ENCODE results near the gene PEDS1. TPM values are rescaled to one million over a fixed set of nuclear protein-coding genes. Genes with fewer than 3 reads are reported as not detected.
A peak's percentile ranks its signal among the peaks of the same experiment; 100 is the strongest.
"Not testable (repeated sequence)": the region's sequence is repeated elsewhere in the genome, so short reads cannot be mapped to it uniquely, and the experiment has no call there.

The PEDS1 gene
- total RNA-seq (10 to 100 TPM; 40.1 to 45.5 TPM), polyA plus RNA-seq (ENCODE audit: insufficient read depth, low read depth, low replicate concordance) (39.3 TPM)
- long read RNA-seq, donor 1, full-length matches to known transcripts, result 16 of 24 reads
- long read RNA-seq, donor 1, partial matches to known transcripts, result 8 of 24 reads
- long read RNA-seq, donor 1, other reads (novel, unspliced or antisense), result 0 of 24 reads
- long read RNA-seq, donor 2, full-length matches to known transcripts, result 7 of 7 reads
- long read RNA-seq, donor 2, partial matches to known transcripts, result 0 of 7 reads
- long read RNA-seq, donor 2, other reads (novel, unspliced or antisense), result 0 of 7 reads

DNA sequence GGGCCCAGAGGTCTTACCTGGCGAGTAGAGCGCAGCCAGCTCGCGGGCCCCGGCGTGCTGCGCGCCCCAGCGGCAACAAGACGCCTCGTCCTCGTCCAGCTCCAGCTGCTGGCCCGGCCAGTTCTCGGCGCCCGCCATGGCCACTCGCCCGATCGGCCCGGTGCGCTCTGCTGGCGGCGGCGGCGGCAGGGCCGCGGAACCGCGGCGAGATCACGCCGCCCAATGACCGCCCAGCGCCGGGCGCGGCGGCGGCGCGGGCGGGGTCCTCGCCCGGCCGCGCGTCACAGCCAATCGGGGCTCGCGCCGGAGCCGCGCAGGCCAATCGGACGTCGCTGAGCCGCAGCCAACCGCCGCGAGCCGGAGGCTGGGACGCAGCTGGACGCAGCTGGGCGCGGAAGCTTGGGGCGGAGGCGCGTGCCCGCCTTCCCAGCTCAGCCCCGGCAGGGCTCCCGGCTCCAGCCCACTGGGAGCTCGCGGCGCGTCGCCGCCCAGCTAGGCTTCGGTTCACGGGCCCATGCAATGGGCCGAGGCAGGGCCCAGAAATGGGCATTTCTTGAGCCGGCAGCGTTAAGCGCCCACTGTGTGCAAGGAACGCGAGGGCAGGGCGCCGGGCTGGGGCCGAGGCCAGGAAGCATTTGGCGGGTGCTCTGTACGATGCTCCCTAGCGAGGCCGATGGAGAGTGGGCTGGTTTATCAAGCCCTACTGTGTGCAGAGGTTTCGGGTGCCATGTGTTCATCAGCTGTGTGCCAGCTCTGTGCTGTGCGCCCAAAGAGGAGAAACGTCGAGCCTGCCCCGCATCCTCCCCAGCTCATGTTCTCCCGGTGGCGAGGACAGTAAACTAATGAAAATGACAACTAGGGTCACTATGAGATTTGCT, at the start of gene PEDS1:
TSS of gene PEDS1 (minus strand) at position 224 of the 878 bp plus-strand sequence. CDS start at position 138, 86 bp downstream.
- WGBS, 2 donors, result 2 to 9% methylated on average over 7 to 49 of the region's 99 CpGs
- peak within 1 kb of the TSS in 1 of 2 donors; percentile 87 for H3K27ac ChIP-seq
- no peaks in the 10 kb centered on the region for H3K27me3 ChIP-seq
- TF ChIP-seq CTCF (IDR thresholded peaks at IDR 0.05) (no peak), POLR2A (IDR thresholded peaks at IDR 0.05) (no peak)
- intact Hi-C loops (cut with DNase I; ENCODE audit: low total_unique reads), result no loop called here
- DNase-seq, result peak; percentile 93
- no peaks in the 10 kb centered on the region for H3K36me3 ChIP-seq (ENCODE audit: low read depth, missing control alignments)
- H3K4me3 ChIP-seq, result peak within 1 kb of the TSS; percentile 82
- H3K4me1 ChIP-seq, result peaks cover 19% of the 10 kb centered on the region
- H3K9me3 ChIP-seq, result no peaks in the 10 kb centered on the region

GRCh38 chr20:50202677-50203076, 49.2 kb upstream of the PEDS1 start:
- TF ChIP-seq CTCF (IDR thresholded peaks at IDR 0.05) (no peak), POLR2A (IDR thresholded peaks at IDR 0.05) (no peak)
- Histone ChIP-seq H3K4me1 (no peaks in the 10 kb centered on the region), H3K27ac (no peak overlapping the region), H3K9me3 (no peaks in the 10 kb centered on the region), H3K4me3 (no peak overlapping the region), H3K36me3 (ENCODE audit: low read depth, missing control alignments) (no peaks in the 10 kb centered on the region), H3K27me3 (no peaks in the 10 kb centered on the region)
- intact Hi-C loops (cut with DNase I; ENCODE audit: low total_unique reads), result no loop called here
- 80 to 86% methylated on average over 5 of the region's 5 CpGs for WGBS, 2 donors
- no peak for DNase-seq

GRCh38 chr20:50201710-50202109, 48.2 kb upstream of the PEDS1 start:
- 97 to 100% methylated on average over 7 of the region's 7 CpGs for WGBS, 2 donors
- H3K4me3 ChIP-seq; H3K36me3 ChIP-seq (ENCODE audit: low read depth, missing control alignments); intact Hi-C loops (cut with DNase I; ENCODE audit: low total_unique reads); DNase-seq; H3K9me3 ChIP-seq; H3K4me1 ChIP-seq; H3K27ac ChIP-seq; H3K27me3 ChIP-seq: not testable (repeated sequence)

GRCh38 chr20:50200482-50201104, 47.1 kb upstream of the PEDS1 start:
- intact Hi-C loops (cut with DNase I; ENCODE audit: low total_unique reads), result no loop called here
- 91 to 97% methylated on average over 4 to 6 of the region's 6 CpGs for WGBS, 2 donors
- Histone ChIP-seq H3K4me3 (no peak overlapping the region), H3K4me1 (no peaks in the 10 kb centered on the region), H3K27ac (no peak overlapping the region), H3K9me3 (no peaks in the 10 kb centered on the region), H3K36me3 (ENCODE audit: low read depth, missing control alignments) (no peaks in the 10 kb centered on the region), H3K27me3 (no peaks in the 10 kb centered on the region)
- TF ChIP-seq CTCF (IDR thresholded peaks at IDR 0.05) (no peak), POLR2A (IDR thresholded peaks at IDR 0.05) (no peak)
- no peak for DNase-seq

GRCh38 chr20:50199703-50200102, 46.2 kb upstream of the PEDS1 start:
- no peak overlapping the region for H3K27ac ChIP-seq
- no peaks in the 10 kb centered on the region for H3K27me3 ChIP-seq
- no peaks in the 10 kb centered on the region for H3K36me3 ChIP-seq (ENCODE audit: low read depth, missing control alignments)
- intact Hi-C loops (cut with DNase I; ENCODE audit: low total_unique reads), result loop anchor here (10.0 kb wide), 1 partner anchor 175 kb away; no protein-coding TSS in a partner anchor
- H3K9me3 ChIP-seq, result no peaks in the 10 kb centered on the region
- no peak for TF ChIP-seq CTCF (IDR thresholded peaks at IDR 0.05)
- no peak for TF ChIP-seq POLR2A (IDR thresholded peaks at IDR 0.05)
- DNase-seq, result no peak
- WGBS, 2 donors, result 90 to 92% methylated on average over 4 of the region's 4 CpGs
- no peak overlapping the region for H3K4me3 ChIP-seq
- H3K4me1 ChIP-seq, result no peaks in the 10 kb centered on the region

Data from testis (tissue), 5 donors.